ENCODE data around the gene ARHGAP15. TPM values are rescaled to one million over a fixed set of nuclear protein-coding genes. Genes with fewer than 3 reads are reported as not detected.

The ARHGAP15 gene
- total and polyA plus RNA-seq, 2 donors (not counting 1 experiment from before 2014, with no cell fraction given): 0.07 TPM; not detected in 1

- no peak for DNase-seq (ENCODE audit: low read depth in 2 of 2)
- Histone ChIP-seq H3K36me3 (ENCODE audit: control insufficient read depth, insufficient read depth, low read length) (no peaks in the 10 kb centered on the region), H3K27me3 (ENCODE audit: control insufficient read depth, insufficient read depth, low read length) (no peaks in the 10 kb centered on the region), H3K4me1 (ENCODE audit: control insufficient read depth, extremely low read depth, insufficient read depth, low read length) (no peaks in the 10 kb centered on the region), H3K4me3 (replicated peaks in 1 of 4; ENCODE audit: control extremely low read depth in 1 of 4, insufficient read depth in 1 of 4, low read depth in 3 of 4, low read length in 4 of 4) (no peak overlapping the region), H3K79me2 (ENCODE audit: control insufficient read depth, insufficient read depth, low read length) (no peaks in the 10 kb centered on the region), H3K9ac (ENCODE audit: insufficient read depth, low read length) (no peak overlapping the region), H3K9me3 (ENCODE audit: control insufficient read depth, insufficient read depth, low read depth, low read length) (no peaks in the 10 kb centered on the region), H3K4me2 (ENCODE audit: extremely low read depth, insufficient read depth, low read length) (no peak overlapping the region), H4K20me1 (ENCODE audit: control insufficient read depth, extremely low read depth, insufficient read depth, low read length) (no peaks in the 10 kb centered on the region), H3K27ac (ENCODE audit: insufficient read depth, low read length) (no peak overlapping the region), H2AFZ (ENCODE audit: low read length) (no peak overlapping the region)
- TF ChIP-seq EZH2 (IDR thresholded peaks at IDR 0.05; ENCODE audit: low read length, missing control alignments) (no peak), CTCF (conservative IDR thresholded peaks at IDR 0.05 in 1 of 2, IDR thresholded peaks at IDR 0.05 in 1 of 2; ENCODE audit: low read depth in 1 of 2, low read length in 2 of 2) (no peak)
Measured at GRCh38 chr2:143688248-143688647, 559.0 kb downstream of the ARHGAP15 start.

GRCh38 chr2:143688815-143689214 lies 559.6 kb downstream of the ARHGAP15 start:
- Histone ChIP-seq H3K79me2 (ENCODE audit: control insufficient read depth, insufficient read depth, low read length) (no peaks in the 10 kb centered on the region), H3K9me3 (ENCODE audit: control insufficient read depth, insufficient read depth, low read depth, low read length) (no peaks in the 10 kb centered on the region)
- no peak for TF ChIP-seq EZH2 (IDR thresholded peaks at IDR 0.05; ENCODE audit: low read length, missing control alignments)
- TF ChIP-seq CTCF (conservative IDR thresholded peaks at IDR 0.05 in 1 of 2, IDR thresholded peaks at IDR 0.05 in 1 of 2; ENCODE audit: low read depth in 1 of 2, low read length in 2 of 2): no peak

GRCh38 chr2:143689541-143689940 lies 560.3 kb downstream of the ARHGAP15 start:
- Histone ChIP-seq H3K27me3 (ENCODE audit: control insufficient read depth, insufficient read depth, low read length) (no peaks in the 10 kb centered on the region), H3K27ac (ENCODE audit: insufficient read depth, low read length) (no peak overlapping the region), H3K9me3 (ENCODE audit: control insufficient read depth, insufficient read depth, low read depth, low read length) (no peaks in the 10 kb centered on the region), H3K36me3 (ENCODE audit: control insufficient read depth, insufficient read depth, low read length) (no peaks in the 10 kb centered on the region), H3K4me1 (ENCODE audit: control insufficient read depth, extremely low read depth, insufficient read depth, low read length) (no peaks in the 10 kb centered on the region), H2AFZ (ENCODE audit: low read length) (no peak overlapping the region), H3K4me3 (replicated peaks in 1 of 4; ENCODE audit: control extremely low read depth in 1 of 4, insufficient read depth in 1 of 4, low read depth in 3 of 4, low read length in 4 of 4) (no peak overlapping the region), H4K20me1 (ENCODE audit: control insufficient read depth, extremely low read depth, insufficient read depth, low read length) (no peaks in the 10 kb centered on the region), H3K4me2 (ENCODE audit: extremely low read depth, insufficient read depth, low read length) (no peak overlapping the region), H3K79me2 (ENCODE audit: control insufficient read depth, insufficient read depth, low read length) (no peaks in the 10 kb centered on the region), H3K9ac (ENCODE audit: insufficient read depth, low read length) (no peak overlapping the region)
- DNase-seq (ENCODE audit: low read depth in 2 of 2): no peak
- TF ChIP-seq CTCF (conservative IDR thresholded peaks at IDR 0.05 in 1 of 2, IDR thresholded peaks at IDR 0.05 in 1 of 2; ENCODE audit: low read depth in 1 of 2, low read length in 2 of 2) (no peak), EZH2 (IDR thresholded peaks at IDR 0.05; ENCODE audit: low read length, missing control alignments) (no peak)

More at GRCh38 chr2:143688815-143689214, 559.6 kb downstream of the ARHGAP15 start:
- no peak overlapping the region for H3K4me2 ChIP-seq (ENCODE audit: extremely low read depth, insufficient read depth, low read length)
- no peaks in the 10 kb centered on the region for H3K4me1 ChIP-seq (ENCODE audit: control insufficient read depth, extremely low read depth, insufficient read depth, low read length)
- no peaks in the 10 kb centered on the region for H3K27me3 ChIP-seq (ENCODE audit: control insufficient read depth, insufficient read depth, low read length)
- no peaks in the 10 kb centered on the region for H3K36me3 ChIP-seq (ENCODE audit: control insufficient read depth, insufficient read depth, low read length)
- H3K4me3 ChIP-seq (replicated peaks in 1 of 4; ENCODE audit: control extremely low read depth in 1 of 4, insufficient read depth in 1 of 4, low read depth in 3 of 4, low read length in 4 of 4): no peak overlapping the region
- H2AFZ ChIP-seq (ENCODE audit: low read length): no peak overlapping the region
- H4K20me1 ChIP-seq (ENCODE audit: control insufficient read depth, extremely low read depth, insufficient read depth, low read length): no peaks in the 10 kb centered on the region
- no peak overlapping the region for H3K27ac ChIP-seq (ENCODE audit: insufficient read depth, low read length)
- no peak for DNase-seq (ENCODE audit: low read depth in 2 of 2)
- no peak overlapping the region for H3K9ac ChIP-seq (ENCODE audit: insufficient read depth, low read length)

Measured in fibroblast of lung (primary cell).